MM.1S (cell line): Measurements from ENCODE around the gene ZPLD1.

Experiments used
- CTCF ChIP-seq: fragments of 300-600 bp; sonication (generic); IDR thresholded peaks from 2 replicates; pipeline ENCODE4 v1.5.1; 2016; ENCODE audit warnings: antibody characterized with exemption, low read length, mixed read lengths
- EZH2 ChIP-seq: fragments of 300-600 bp; sonication (generic); optimal IDR thresholded peaks from 2 replicates; pipeline ENCODE3; 2017; ENCODE audit warnings: low read depth, mild to moderate bottlenecking, antibody characterized with exemption, low read length, mixed read lengths

DNA sequence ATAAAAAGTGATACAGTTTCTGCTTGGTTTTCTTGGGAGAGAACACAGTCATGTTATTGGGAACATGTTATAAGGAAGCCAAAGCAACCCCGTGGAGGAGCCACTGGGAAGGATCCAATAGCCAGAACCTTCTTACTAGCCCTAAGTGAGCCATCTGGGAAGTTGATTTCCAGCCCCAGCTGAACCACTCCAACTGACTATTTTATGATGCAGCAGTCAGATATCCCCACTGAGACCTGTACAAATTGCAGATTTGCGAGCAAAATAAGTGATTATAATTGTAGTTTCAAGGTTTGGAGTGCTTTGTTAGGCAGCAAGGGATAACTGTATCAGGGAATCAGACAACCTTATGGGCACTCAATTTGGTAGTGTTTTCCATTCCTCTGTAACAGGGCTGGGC lies 43.3 kb upstream of the ZPLD1 start:
- no peak for TF ChIP-seq CTCF
- TF ChIP-seq EZH2: no peak
